OCI-LY1 (cell line): ENCODE data around the gene SRP9.

ENCODE experiments used
- H2AFZ ChIP-seq: fragments of 200-600 bp; sonication (generic), shearing (Covaris generic); 2 replicates; pipeline ENCODE4 v1.6.0; 2014; ENCODE audit warnings: antibody characterized with exemption, mild to moderate bottlenecking, low read length
- H3F3A ChIP-seq: fragments of 200-600 bp; sonication (generic), shearing (Covaris generic); 2 replicates; pipeline ENCODE4 v1.6.0; 2014; ENCODE audit warnings: mild to moderate bottlenecking, antibody characterized with exemption, low read length, moderate library complexity; ENCODE audit not compliant: insufficient read depth
- H3K27ac ChIP-seq: fragments of 200-600 bp; sonication (generic); 2 replicates; pipeline ENCODE4 v1.5.1; 2014; ENCODE audit warnings: low read length, mixed run types, mild to moderate bottlenecking, low read depth; ENCODE audit not compliant: poor library complexity, severe bottlenecking
- H3K27me3 ChIP-seq: fragments of 200-600 bp; sonication (generic); 2 replicates; pipeline ENCODE4 v1.6.0; 2014; ENCODE audit warnings: antibody characterized with exemption, mild to moderate bottlenecking, low read length, moderate library complexity; ENCODE audit not compliant: insufficient read depth
- H3K36me3 ChIP-seq: fragments of 200-600 bp; sonication (generic); 2 replicates; pipeline ENCODE4 v1.6.1; 2014; ENCODE audit warnings: mild to moderate bottlenecking, antibody characterized with exemption, low read length, moderate library complexity, mixed read lengths; ENCODE audit not compliant: insufficient read depth
- H3K4me1 ChIP-seq: fragments of 200-600 bp; sonication (generic); 2 replicates; pipeline ENCODE4 v1.5.1; 2014; ENCODE audit warnings: mild to moderate bottlenecking, low read length, moderate library complexity; ENCODE audit not compliant: insufficient read depth, severe bottlenecking
- H3K4me2 ChIP-seq: fragments of 200-600 bp; sonication (generic), shearing (Covaris generic); 2 replicates; pipeline ENCODE4 v1.6.1; 2014; ENCODE audit warnings: low read length
- H3K4me3 ChIP-seq: fragments of 200-600 bp; sonication (generic); 2 replicates; pipeline ENCODE4 v1.5.1; 2014; ENCODE audit warnings: low read length, low read depth, mild to moderate bottlenecking, mixed read lengths; ENCODE audit not compliant: poor library complexity, severe bottlenecking
- H3K79me2 ChIP-seq: fragments of 200-600 bp; shearing (Covaris generic); 2 replicates; pipeline ENCODE4 v1.6.1; 2016; ENCODE audit warnings: mixed run types, low read length, mixed read lengths; ENCODE audit not compliant: insufficient read depth
- H3K9ac ChIP-seq: fragments of 200-600 bp; sonication (generic), shearing (Covaris generic); 2 replicates; pipeline ENCODE4 v1.6.1; 2014; ENCODE audit warnings: mild to moderate bottlenecking, low read length, mixed read lengths
- H3K9me2 ChIP-seq: fragments of 200-600 bp; sonication (generic), shearing (Covaris generic); 2 replicates; pipeline ENCODE4 v1.6.1; 2014; ENCODE audit warnings: low read depth, mild to moderate bottlenecking, low read length, mixed read lengths
- H3K9me3 ChIP-seq: fragments of 200-600 bp; shearing (Covaris generic); 2 replicates; pipeline ENCODE4 v1.6.1; 2014; ENCODE audit warnings: low read length, mixed read lengths
- H4K20me1 ChIP-seq: fragments of 200-600 bp; sonication (generic), shearing (Covaris generic); 2 replicates; pipeline ENCODE4 v1.6.0; 2016; ENCODE audit warnings: mild to moderate bottlenecking, low read length; ENCODE audit not compliant: insufficient read depth
- EZH2 ChIP-seq: fragments of 200-600 bp; sonication (generic), shearing (Covaris generic); IDR thresholded peaks from 2 replicates; pipeline ENCODE4 v1.8.0; 2017; ENCODE audit warnings: borderline replicate concordance, mixed run types, mild to moderate bottlenecking, antibody characterized with exemption, low read length, moderate library complexity, mixed read lengths
- TF ChIP-seq, protein P1 (sequence below): fragments of 200-600 bp; sonication (generic), shearing (Covaris generic); IDR thresholded peaks from 2 replicates; pipeline ENCODE4 v1.5.1; 2017; ENCODE audit warnings: mild to moderate bottlenecking, antibody characterized with exemption, low read length, moderate library complexity, mixed read lengths

The SRP9 gene

DNA sequence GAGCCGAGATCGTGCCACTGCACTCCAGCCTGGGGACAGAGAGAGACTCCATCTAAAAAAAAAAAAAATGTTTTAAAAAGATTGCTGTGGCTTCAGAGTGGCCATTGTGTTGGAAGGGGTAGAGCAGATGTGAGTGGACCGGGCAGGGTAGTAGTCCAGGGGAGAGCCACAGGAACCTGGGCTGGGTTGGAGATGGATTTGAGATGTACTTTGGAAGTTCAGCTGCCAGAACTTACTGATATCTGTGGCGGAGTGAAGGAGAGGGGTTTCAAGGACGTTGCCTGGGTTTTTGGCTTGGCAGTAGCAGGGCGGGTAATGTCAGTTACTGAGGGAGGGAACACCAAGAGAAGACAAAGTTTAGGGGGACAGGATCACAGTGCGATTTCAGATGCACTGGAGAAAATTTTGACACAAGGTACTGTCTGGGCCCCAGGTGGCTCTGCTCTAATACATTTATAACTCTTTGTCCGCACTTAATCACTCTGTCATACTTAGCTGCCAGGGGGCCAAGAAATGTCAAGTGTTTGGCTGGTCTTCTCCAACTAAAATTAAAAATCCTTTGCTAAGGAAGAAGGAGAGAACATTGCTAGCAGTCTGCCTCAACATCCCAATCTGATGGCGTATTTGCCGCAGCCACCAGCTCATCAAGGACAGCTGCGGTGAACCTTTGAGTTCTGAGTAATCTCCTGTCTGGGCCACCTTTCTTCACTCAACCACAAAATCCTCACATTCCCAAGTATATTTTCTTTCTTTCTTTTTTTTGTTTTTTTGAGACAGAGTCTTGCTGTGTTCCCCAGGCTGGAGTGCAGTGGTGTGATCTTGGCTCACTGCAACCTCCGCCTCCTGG lies 41.9 kb downstream of the SRP9 start:
- no peaks in the 10 kb centered on the region for H4K20me1 ChIP-seq
- H3F3A ChIP-seq: no peaks in the 10 kb centered on the region

GRCh38 chr1:225820522-225821120 lies 43.0 kb downstream of the SRP9 start:
- no peaks in the 10 kb centered on the region for H3F3A ChIP-seq
- peaks cover 9% of the 10 kb centered on the region; the same call in 1 of the 2 replicates for H3K27me3 ChIP-seq
- H3K9me2 ChIP-seq: no peaks in the 10 kb centered on the region
- H3K4me2 ChIP-seq: no peak overlapping the region
- no peaks in the 10 kb centered on the region for H3K9me3 ChIP-seq
- no peak for TF ChIP-seq EZH2
- TF ChIP-seq, protein P1, sequence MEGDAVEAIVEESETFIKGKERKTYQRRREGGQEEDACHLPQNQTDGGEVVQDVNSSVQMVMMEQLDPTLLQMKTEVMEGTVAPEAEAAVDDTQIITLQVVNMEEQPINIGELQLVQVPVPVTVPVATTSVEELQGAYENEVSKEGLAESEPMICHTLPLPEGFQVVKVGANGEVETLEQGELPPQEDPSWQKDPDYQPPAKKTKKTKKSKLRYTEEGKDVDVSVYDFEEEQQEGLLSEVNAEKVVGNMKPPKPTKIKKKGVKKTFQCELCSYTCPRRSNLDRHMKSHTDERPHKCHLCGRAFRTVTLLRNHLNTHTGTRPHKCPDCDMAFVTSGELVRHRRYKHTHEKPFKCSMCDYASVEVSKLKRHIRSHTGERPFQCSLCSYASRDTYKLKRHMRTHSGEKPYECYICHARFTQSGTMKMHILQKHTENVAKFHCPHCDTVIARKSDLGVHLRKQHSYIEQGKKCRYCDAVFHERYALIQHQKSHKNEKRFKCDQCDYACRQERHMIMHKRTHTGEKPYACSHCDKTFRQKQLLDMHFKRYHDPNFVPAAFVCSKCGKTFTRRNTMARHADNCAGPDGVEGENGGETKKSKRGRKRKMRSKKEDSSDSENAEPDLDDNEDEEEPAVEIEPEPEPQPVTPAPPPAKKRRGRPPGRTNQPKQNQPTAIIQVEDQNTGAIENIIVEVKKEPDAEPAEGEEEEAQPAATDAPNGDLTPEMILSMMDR: no peak
- no peak overlapping the region for H3K4me3 ChIP-seq
- no peak overlapping the region for H3K27ac ChIP-seq
- no peaks in the 10 kb centered on the region for H4K20me1 ChIP-seq
- no peaks in the 10 kb centered on the region for H3K79me2 ChIP-seq
- no peaks in the 10 kb centered on the region for H3K4me1 ChIP-seq
- no peak overlapping the region for H2AFZ ChIP-seq
- H3K9ac ChIP-seq: no peak overlapping the region
- H3K36me3 ChIP-seq: no peaks in the 10 kb centered on the region

More for the DNA sequence above, 41.9 kb downstream of the SRP9 start:
- no peak for TF ChIP-seq EZH2
- TF ChIP-seq, protein P1: no peak
- no peaks in the 10 kb centered on the region for H3K9me3 ChIP-seq
- no peaks in the 10 kb centered on the region for H3K27me3 ChIP-seq
- H3K9ac ChIP-seq: no peak overlapping the region
- H3K4me1 ChIP-seq: no peaks in the 10 kb centered on the region
- H3K27ac ChIP-seq: no peak overlapping the region
- no peak overlapping the region for H3K4me2 ChIP-seq
- no peak overlapping the region for H2AFZ ChIP-seq
- no peaks in the 10 kb centered on the region for H3K36me3 ChIP-seq
- H3K4me3 ChIP-seq: no peak overlapping the region
- H3K9me2 ChIP-seq: no peaks in the 10 kb centered on the region
- no peaks in the 10 kb centered on the region for H3K79me2 ChIP-seq

DNA sequence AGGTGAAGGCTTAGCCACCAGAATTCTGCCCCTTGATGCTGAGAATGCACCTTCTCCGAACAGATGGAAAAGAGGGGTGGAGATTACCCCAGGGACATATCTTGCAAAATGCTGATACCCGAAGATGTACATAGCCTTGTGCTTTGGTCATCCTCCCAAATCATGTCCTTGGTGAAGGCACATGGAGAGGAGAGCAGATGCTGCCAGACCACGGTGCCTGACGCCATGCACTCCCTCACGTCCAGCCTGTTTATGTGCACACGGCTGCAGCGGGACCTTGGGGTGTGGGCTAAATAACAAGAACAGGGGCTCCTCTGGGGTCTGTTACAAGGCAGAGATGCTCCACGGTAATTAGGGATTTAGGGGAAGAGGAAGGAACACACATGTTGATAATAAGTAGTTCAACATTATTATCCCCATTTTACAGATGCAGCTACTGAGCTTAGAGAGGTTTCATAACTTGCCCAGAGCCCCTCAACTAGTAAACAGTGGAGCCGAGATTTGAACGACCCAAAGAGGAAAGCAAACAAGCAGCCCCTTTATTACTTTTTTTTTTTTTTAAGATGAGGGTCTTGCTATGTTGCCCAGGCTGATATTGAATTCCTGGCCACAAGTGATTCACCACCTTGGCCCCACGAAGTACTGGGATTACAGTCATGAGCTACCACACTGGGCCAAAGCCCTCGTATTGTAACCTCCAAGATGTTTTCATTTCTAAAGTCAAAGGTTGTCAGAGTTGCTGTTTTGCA lies 45.2 kb downstream of the SRP9 start:
- Histone ChIP-seq H3K36me3 (no peaks in the 10 kb centered on the region), H3K4me2 (no peak overlapping the region), H3K4me1 (no peaks in the 10 kb centered on the region), H3F3A (no peaks in the 10 kb centered on the region), H3K9me2 (no peaks in the 10 kb centered on the region), H2AFZ (no peak overlapping the region), H3K27ac (no peak overlapping the region), H3K27me3 (peaks cover 11% of the 10 kb centered on the region; the same call in 1 of the 2 replicates), H3K9me3 (no peaks in the 10 kb centered on the region), H4K20me1 (no peaks in the 10 kb centered on the region), H3K4me3 (no peak overlapping the region), H3K9ac (no peak overlapping the region), H3K79me2 (no peaks in the 10 kb centered on the region)
- TF ChIP-seq, protein P1: no peak
- no peak for TF ChIP-seq EZH2
